Measurements from ENCODE around the gene SH3GLB1.

GRCh38 chr1:86769065-86769464 lies 64.7 kb downstream of the SH3GLB1 start:
- TF ChIP-seq POLR2A (IDR thresholded peaks at IDR 0.05) (no peak), EP300 (IDR thresholded peaks at IDR 0.05) (no peak), CTCF (IDR thresholded peaks at IDR 0.05) (no peak)
